Stimulated activated CD8-positive, alpha-beta memory T cell treated with anti-CD3 and anti-CD28 coated beads, Interleukin-15, amount 100 ng/mL, for 48 hours (primary cell): ENCODE results near the gene LILRA5.
"Not testable (repeated sequence)": the region's sequence is repeated elsewhere in the genome, so short reads cannot be mapped to it uniquely, and the experiment has no call there.

Source experiments
- DNase-seq, 2 donors: peaks; one replicate each; pipeline ENCODE4 v3.0.0-alpha.2; 2020; ENCODE audit warnings: low read depth in 2 of 2

The LILRA5 gene

GRCh38 chr19:54273821-54274220 is 39.1 kb downstream of the LILRA5 start:
- no peak for DNase-seq

- not testable (repeated sequence) for DNase-seq
Observed at GRCh38 chr19:54272181-54272580, 40.8 kb downstream of the LILRA5 start.

- DNase-seq, result not testable (repeated sequence)
Observed at GRCh38 chr19:54271587-54271986, 41.4 kb downstream of the LILRA5 start.

- no peak for DNase-seq
Observed at GRCh38 chr19:54271106-54271505, 41.9 kb downstream of the LILRA5 start.

- no peak for DNase-seq
Observed at GRCh38 chr19:54268936-54269335, 44.0 kb downstream of the LILRA5 start.

- peak; percentile 45 to 48 for DNase-seq
Observed at GRCh38 chr19:54266133-54266532, 46.8 kb downstream of the LILRA5 start.

GRCh38 chr19:54262470-54262869 is 50.5 kb downstream of the LILRA5 start:
- DNase-seq, result no peak

GRCh38 chr19:54262066-54262465 is 50.9 kb downstream of the LILRA5 start:
- no peak for DNase-seq

- DNase-seq, result no peak
Observed at GRCh38 chr19:54257116-54257480, 55.9 kb downstream of the LILRA5 start, which contains the start of gene LILRB5. TSS of gene LILRB5 (minus strand) at chr19:54257273. CDS start at chr19:54257193, 80 bp downstream.
